ENCODE data around the gene SNX1.
"Not testable (repeated sequence)": the region's sequence is repeated elsewhere in the genome, so short reads cannot be mapped to it uniquely, and the experiment has no call there.

Gene SNX1

DNA sequence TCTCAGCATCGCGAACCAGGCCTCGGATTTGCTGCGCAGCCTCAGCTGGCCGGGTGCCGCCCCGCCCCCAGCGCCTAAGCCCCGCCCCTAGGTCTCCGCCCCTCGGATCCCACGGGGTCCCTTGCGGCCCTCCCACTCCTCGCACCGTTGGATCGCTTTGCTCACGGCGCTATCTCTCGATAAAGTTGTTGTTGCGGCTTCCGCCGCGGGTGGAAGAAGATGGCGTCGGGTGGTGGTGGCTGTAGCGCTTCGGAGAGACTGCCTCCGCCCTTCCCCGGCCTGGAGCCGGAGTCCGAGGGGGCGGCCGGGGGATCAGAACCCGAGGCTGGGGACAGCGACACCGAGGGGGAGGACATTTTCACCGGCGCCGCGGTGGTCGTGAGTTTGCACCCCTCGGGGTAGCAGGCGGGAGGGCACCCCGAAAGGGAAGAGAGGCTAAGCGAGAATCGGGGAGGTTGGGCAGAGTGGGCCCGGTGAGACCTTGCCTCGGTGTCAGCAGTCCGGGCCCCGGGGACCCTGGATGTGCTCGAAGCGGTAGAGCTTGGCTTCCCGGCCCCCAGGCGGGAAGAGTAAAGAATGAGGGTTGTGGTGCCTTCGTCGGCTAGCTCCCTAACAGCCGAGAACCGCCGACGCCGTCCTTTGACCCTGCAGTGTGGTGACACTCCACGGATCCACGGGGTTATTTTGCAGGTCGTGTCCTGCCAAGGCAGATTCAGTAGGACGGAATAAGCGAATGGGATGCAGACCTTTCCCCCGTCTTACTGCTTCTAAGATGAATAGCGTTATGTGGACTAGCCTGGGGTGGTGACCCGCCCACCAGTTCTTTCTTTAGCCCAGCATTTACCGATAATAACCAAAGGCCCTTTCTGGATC, at the start of gene SNX1:
Gene SNX1 (plus strand): TSS at position 188 of the 873 bp plus-strand sequence. CDS start 32 bp downstream, at position 220.
- peak; percentile 74 for DNase-seq

- DNase-seq = no peak
Measured at GRCh38 chr15:64046421-64047153, 49.2 kb upstream of the SNX1 start, which contains the start of gene DAPK2. TSS of gene DAPK2 (minus strand) at chr15:64046485. CDS start at chr15:64040261, 6,224 bp downstream.

- DNase-seq = no peak
Measured at GRCh38 chr15:64048781-64049460, 46.9 kb upstream of the SNX1 start.

- DNase-seq = no peak
Measured at GRCh38 chr15:64050281-64051092, 45.3 kb upstream of the SNX1 start.

DNA sequence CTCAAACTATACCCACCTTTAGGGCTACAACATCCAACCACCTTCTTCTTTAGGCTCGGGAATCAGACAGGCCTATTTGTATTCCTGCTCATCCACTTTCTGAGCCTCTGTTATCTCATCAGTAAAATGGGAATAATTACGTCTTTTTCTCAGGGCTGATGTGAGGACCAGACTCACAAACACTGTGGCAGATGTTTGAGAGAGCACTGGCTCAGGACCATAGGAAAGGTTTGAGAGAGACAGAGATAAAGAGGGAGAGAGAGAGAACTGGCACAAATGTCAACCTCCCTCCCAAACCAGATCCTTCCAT, 44.7 kb upstream of the SNX1 start:
- no peak for DNase-seq

DNA sequence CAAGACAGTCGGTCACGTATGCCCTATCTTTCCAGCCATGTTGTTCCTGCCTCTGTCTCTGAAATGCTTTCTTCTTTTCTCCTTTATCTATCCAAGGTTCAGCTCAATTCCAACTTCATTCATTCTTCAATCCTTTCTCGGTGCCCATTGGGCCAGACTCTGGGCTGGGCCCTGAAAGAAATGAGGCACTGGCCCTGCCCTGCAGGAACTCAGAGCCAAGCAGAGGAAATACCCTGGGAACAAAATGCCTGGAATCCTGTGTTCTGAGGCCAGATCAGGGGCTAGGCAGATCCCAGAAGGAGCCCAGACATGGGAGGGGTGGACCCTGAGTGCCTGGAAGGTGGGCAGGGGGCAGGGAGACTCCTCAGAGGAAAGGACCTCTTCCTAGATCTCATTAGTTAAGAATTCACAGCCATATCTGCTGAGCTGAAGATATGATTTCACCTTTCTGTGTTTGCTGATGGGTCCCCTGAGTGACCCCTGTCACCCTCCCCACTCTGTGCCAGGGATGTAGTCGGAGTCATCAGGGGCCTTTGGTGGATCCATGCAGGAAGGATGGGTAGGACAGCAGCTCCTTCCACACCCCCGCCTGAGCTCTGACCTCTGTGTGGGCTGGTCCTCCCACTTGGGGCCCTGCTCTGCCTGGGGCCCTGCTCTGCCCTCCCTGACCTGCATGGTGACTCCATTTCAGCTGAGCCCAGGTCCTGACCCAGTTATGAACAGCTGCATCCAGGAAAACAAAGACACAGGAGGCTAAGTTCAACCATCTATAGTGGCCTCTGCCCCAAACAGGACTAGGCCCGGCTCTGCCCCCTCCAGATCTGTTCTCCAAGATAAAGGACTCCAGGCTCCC, 44.1 kb upstream of the SNX1 start:
- no peak for DNase-seq

- DNase-seq = no peak
Measured at GRCh38 chr15:64052925-64053491, 42.8 kb upstream of the SNX1 start.

DNA sequence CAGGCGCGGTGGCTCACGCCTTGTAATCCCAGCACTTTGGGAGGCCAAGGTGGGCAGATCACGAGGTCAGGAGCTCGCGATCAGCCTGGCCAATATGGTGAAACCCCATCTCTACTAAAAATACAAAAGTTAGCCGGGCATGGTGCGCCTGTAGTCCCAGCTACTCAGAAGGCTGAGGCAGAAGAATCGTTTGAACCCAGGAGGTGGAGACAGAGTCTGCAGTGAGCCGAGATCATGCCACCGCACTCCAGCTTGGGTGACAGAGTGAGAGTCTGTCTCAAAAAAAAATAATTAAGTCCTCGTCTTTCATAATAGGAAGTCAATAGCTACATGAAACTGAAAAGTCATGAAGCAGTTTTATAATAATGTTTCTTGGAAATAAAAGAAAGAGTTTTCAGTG, 42.1 kb upstream of the SNX1 start:
- not testable (repeated sequence) for DNase-seq

GRCh38 chr15:64058279-64058678, 37.5 kb upstream of the SNX1 start:
- no peak for DNase-seq

DNA sequence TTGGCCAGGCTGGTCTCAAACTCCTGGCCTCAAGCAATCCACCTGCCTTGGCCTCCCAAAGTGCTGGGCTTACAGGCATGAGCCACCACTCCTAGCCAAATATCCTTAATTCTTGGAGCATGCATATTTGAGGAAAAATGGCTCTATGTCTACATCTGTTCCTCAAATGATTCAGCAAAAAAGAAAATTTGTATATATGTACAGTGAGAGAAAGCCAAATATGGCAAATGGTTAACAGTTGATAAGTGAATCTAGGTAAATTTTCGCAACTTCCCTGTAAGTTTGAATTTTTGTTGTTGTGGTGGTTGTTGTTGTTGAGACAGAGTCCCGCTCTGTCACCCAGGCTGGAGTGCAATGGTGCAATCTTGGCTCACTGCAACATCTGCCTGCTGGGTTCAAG, 36.7 kb upstream of the SNX1 start:
- not testable (repeated sequence) for DNase-seq

GRCh38 chr15:64060716-64061115, 35.1 kb upstream of the SNX1 start:
- no peak for DNase-seq

DNA sequence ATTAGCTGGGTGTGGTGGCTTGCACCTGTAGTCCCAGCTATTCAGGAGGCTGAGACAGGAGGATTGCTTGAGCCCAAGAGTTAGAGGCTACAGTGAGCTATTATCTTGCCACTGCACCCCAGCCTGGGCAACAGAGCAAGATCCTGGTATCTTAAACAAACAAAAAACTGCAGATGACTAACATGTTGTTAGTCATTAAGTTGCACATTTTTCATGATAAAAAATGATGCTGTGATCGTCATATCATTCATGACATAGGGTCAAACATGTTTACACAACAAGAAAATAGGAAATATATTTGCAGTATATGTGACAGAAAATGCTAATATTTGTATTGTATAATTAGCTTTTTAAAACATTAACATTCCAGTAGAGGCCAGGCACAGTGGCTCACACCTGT, 29.3 kb upstream of the SNX1 start:
- no peak for DNase-seq

DNA sequence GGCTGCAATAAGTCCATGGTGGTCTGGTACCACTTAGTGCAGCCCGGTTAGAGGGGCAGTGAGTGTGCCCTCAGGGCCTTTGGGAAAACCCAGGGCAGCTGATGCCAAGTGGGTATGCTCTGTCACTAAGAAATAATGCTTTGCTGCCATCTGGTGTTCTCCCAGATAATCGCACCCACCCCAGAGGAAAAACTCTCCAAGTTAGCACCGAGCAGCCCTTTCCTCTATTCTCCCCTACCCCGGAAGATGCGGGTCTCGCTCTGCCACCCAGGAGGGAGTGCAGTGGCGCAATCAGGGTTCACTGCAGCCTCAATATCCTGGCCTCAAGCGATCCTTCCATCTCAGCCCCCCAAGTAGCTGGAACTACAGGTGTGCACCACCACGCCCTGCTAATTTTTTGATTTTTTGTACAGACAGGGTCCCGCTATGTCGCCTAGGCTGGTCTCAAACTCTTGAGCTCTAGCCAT, 28.2 kb upstream of the SNX1 start:
- DNase-seq = no peak

DNA sequence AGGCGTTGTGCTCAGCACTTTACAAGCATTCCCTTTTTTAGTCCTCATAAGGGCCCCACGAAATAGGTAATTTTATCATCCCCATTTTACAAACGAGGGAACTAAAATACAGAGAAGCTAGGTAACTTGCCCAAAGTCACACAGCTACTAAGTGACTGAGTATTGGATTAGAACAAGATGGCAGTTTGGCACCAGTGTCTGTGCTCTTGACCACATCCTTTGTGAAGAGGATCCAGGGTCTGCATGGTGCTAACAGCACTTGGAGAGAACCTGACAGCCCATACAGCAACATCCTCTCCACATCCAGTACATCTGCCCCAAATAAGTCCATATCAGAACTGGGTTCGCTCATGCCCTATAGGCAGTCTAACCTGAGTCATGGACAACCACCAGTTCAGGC, 27.6 kb upstream of the SNX1 start:
- DNase-seq = no peak

DNA sequence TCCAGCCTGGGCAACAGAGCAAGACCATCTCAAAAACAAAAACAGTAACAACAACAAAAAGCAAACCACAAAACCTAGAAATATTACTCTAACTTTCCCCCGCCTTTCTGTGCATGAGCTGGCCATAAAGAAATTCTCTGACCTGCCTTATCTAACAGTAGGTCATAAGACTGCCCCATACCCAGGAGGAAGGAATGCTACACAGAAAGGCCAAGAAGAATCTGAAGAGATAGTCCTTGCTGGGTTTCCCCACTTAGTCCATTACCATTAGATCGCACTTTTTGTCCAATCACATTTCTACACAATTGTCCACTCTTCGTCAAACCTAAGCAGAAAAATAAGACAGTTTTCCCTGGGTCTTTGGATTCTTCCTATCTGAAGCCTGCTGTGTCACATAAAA, 25.7 kb upstream of the SNX1 start:
- DNase-seq = no peak

DNA sequence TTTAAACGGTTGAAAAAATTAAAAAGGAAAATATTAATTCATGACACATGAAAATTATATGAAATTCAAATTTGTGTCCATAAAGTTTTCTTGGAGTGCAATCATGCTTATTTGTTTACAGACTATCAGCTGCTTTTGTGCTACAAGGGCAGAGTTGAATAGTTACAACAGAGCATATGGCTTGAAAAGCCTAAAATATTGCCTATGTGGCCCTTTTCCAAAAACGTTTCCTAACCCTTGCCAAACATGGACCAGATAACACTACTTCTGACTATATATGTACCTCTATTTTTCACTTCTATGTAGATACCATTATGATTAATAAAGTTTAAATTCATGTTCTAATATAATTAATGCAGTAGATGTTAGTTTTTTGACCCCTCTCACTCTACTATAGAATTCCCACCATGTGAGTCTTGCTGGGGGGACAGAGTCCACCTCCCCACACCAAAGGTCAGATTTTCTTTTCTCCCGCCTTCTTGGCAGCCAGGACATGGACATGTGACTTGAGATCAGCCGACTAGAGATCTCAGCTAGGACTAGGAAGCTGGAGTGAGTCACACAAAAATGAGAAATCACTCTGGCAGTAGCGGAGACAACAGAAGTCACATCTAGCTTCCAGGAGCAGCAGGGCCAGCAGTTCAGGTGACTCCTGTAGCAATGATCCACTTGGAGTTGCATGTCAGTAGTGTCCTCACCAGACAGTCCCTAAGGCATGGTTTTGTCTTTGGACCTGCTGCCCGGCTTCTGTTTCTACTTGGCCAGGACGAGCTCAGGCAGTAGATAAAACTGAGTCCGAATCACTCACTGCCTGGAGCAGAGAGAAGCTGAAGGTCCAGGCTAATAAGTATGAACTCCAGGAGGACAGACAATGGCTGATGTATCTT, 24.6 kb upstream of the SNX1 start:
- DNase-seq = no peak

- DNase-seq = no peak
Measured at GRCh38 chr15:64071931-64072765, 23.6 kb upstream of the SNX1 start.

- no peak for DNase-seq
Measured at GRCh38 chr15:64072812-64073211, 23.0 kb upstream of the SNX1 start.

- not testable (repeated sequence) for DNase-seq
Measured at GRCh38 chr15:64073496-64073895, 22.3 kb upstream of the SNX1 start.

All from DMS79 (cell line).